ENCODE data around the gene RSPRY1.

The RSPRY1 gene

GRCh38 chr16:57224651-57225335 lies 38.7 kb downstream of the RSPRY1 start:
- DNase-seq: no peak

- no peak for DNase-seq
Measured at GRCh38 chr16:57225978-57226377, 39.8 kb downstream of the RSPRY1 start.

- DNase-seq: no peak
Measured at GRCh38 chr16:57226701-57227621, 40.8 kb downstream of the RSPRY1 start.

- no peak for DNase-seq
Measured at GRCh38 chr16:57229079-57229478, 43.0 kb downstream of the RSPRY1 start.

GRCh38 chr16:57231821-57232350 lies 45.8 kb downstream of the RSPRY1 start:
- DNase-seq: no peak

- DNase-seq: no peak
Measured at GRCh38 chr16:57233944-57234706, 48.0 kb downstream of the RSPRY1 start.

- no peak for DNase-seq
Measured at GRCh38 chr16:57234707-57235092, 48.6 kb downstream of the RSPRY1 start.

- DNase-seq: peak in 1 of 2 donors; percentile 10
Measured at GRCh38 chr16:57235128-57236021, 49.2 kb downstream of the RSPRY1 start.

- no peak for DNase-seq
Measured at GRCh38 chr16:57236022-57236350, 49.9 kb downstream of the RSPRY1 start.

- no peak for DNase-seq
Measured at GRCh38 chr16:57238682-57239081, 52.6 kb downstream of the RSPRY1 start.

GRCh38 chr16:57239107-57239506 lies 53.0 kb downstream of the RSPRY1 start:
- no peak for DNase-seq

- DNase-seq: no peak
Measured at GRCh38 chr16:57240851-57241250, 54.7 kb downstream of the RSPRY1 start.

- DNase-seq: no peak
Measured at GRCh38 chr16:57242650-57243049, 56.5 kb downstream of the RSPRY1 start.

GRCh38 chr16:57244463-57244766 lies 58.3 kb downstream of the RSPRY1 start:
- DNase-seq: no peak

GRCh38 chr16:57244767-57245471 lies 58.8 kb downstream of the RSPRY1 start, which contains the start of gene ARL2BP:
Gene ARL2BP, plus strand, starts transcription at chr16:57245259. Its CDS starts 109 bp downstream, at chr16:57245368.
- DNase-seq: peak; percentile 97

GRCh38 chr16:57245472-57246113 lies 59.5 kb downstream of the RSPRY1 start:
- peak in 1 of 2 donors; percentile 6 for DNase-seq

GRCh38 chr16:57251352-57251751 lies 65.2 kb downstream of the RSPRY1 start:
- no peak for DNase-seq

- DNase-seq: no peak
Measured at GRCh38 chr16:57252148-57252721, 66.1 kb downstream of the RSPRY1 start.

GRCh38 chr16:57253466-57253865 lies 67.3 kb downstream of the RSPRY1 start:
- DNase-seq: no peak

- no peak for DNase-seq
Measured at GRCh38 chr16:57255686-57256415, 69.7 kb downstream of the RSPRY1 start.

Measured in CD4-positive, alpha-beta T cell treated with Interleukin-1 beta for 1 hour (primary cell).